Ramos (cell line): Measurements from ENCODE around the gene HDGFL3.
"Not testable (repeated sequence)": the region's sequence is repeated elsewhere in the genome, so short reads cannot be mapped to it uniquely, and the experiment has no call there.

Source experiments
- in situ Hi-C: fragments of 300-500 bp; cut with MboI; formaldehyde crosslinking; loops from one replicate; pipeline ENCODE4 v1.14.3; 2022; ENCODE audit warnings: low sequenced_read_pairs; ENCODE audit not compliant: unreplicated experiment

HDGFL3 gene

DNA sequence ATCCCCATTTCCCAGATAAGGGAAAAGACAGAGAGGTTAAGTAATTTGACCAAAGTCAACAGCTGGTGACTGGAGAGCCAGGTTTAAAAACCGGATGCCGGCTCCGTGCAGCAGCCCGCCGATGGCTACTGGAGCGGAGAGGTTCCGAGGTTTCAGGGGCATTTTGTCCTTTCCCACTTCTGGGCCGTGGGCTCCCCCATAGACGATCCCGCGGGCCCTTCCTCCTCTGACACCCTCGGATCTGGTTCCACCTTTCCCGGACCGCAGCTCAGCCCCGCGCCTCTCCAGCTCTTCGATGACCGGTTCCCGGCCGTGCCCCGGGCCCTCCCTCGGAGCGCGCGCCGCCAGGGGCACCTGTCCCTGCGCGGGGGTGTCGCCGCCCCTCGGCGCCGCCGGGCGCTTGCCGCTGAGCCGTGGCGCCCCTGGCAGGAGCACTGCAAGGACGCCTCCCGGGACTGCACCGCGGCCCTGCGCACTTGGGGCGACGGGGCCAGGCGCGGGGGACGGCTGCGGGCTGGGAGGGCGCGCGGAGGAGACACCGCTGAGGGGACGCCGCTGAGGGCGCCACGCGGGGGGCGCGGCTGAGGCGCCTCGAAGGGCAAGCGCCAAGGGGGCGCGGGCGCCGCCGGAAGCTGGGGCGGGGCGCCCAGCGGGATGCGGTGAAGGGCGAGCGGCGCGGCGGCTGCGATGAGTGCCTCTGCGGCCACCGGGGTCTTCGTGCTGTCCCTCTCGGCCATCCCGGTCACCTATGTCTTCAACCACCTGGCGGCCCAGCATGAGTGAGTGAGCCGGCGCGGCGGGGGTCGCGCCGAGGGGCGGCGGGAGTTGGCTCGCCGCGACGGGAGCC is 100.4 kb downstream of the HDGFL3 start, which contains the start of gene TM6SF1:
Gene TM6SF1 (plus strand): TSS at position 652 of the 847 bp plus-strand sequence. CDS start 36 bp downstream, at position 688.
- in situ Hi-C loops = no loop called here

DNA sequence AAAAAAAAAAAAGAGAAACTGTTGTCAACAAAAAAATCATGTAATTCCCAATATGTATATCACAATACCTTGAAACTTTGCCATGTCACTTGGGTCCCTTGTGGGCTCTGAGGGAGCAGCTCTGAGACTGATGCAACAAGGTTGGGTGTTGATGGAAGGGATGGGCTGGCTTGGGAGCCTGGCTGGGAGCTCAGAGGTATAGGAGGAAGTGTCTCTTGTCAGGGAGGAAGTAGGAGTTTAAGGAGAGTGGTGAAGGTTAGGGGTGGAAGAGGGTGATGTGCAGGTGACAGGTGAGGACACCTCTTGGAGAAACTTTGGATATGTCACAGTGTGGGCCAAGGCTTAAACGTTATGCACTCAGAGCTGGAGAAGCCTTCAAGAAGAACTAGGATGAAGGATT is 102.2 kb downstream of the HDGFL3 start:
- in situ Hi-C loops = no loop called here

DNA sequence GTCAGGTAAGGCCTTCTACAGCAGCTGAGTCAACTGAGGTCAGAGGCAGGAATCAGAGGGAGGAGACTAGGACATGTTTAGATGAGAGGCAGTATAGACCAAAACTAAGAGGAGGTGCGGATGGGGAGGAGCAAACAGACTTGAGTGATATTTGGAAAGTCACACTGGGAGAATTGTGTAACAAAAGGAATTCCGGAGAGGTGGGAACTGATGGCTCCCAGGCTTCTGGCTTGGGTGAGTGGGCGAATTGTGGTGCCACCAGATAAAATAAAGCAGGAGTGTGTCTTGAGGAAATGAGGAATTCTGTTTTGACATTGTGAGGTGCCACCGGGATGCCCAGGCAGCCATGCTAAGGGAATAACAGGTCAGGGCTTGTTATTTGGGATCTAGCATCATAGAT is 103.5 kb downstream of the HDGFL3 start:
- in situ Hi-C loops = no loop called here

DNA sequence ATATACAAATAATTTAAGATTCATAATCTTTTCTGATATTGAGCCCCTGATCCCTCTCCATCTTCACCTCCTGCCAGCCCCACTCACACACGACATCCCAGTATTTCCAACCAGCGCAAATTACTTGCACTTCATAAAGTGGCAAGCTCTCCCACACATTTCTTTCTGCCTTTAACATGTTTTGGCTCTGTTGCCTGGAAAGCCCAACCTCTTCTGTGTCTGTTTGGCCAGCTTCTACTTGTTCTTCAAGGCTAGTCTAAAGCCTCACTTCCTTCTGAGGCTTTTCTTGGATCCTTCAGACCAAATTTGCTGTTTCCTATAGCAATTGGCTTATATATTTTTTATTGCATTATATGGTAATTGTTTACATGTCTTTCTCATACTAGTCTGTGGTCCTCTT is 105.3 kb downstream of the HDGFL3 start:
- in situ Hi-C loops = no loop called here

GRCh38 chr15:83100097-83100646 is 107.5 kb downstream of the HDGFL3 start:
- in situ Hi-C loops = no loop called here

DNA sequence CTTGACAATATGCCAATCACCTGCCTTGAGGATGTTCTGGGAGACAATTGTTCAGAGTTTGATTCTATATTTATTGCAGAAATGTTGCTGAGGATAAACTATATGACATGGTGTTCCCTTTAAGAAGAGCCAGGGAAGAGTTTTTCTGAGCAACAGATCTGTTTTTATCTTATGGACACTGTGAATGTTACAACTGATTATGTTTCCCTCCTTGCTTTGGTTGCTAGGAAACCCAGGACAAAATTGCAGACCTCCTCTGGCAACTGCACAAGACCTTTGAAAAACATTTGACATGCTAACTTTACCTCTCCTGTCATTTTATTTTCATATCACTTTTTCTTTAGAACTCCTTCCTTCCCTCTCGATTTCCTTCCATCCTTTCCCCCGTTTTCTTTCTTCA is 108.3 kb downstream of the HDGFL3 start:
- in situ Hi-C loops = no loop called here

- in situ Hi-C loops = no loop called here
Measured at GRCh38 chr15:83098079-83098478, 109.5 kb downstream of the HDGFL3 start.

- in situ Hi-C loops = no loop called here
Measured at GRCh38 chr15:83094583-83094982, 113.0 kb downstream of the HDGFL3 start.

- in situ Hi-C loops = no loop called here
Measured at GRCh38 chr15:83092309-83092976, 115.2 kb downstream of the HDGFL3 start.

DNA sequence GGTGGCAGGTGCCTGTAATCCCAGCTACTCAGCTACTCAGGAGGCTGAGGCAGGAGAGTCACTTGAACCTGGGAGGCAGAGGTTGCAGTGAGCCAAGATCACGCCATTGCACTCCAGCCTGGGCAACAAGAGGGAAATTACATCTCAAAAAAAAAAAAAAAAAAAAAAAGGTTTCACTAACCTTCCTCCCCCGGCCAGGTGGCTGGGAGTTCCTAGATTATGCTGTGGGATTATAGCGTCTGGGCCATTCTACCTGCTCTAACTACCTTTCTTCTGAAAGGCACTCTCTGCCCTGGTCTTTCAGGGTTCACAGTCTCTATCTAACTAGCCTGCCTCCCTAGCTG is 115.7 kb downstream of the HDGFL3 start:
- in situ Hi-C loops = not testable (repeated sequence)

GRCh38 chr15:83090465-83090864 is 117.2 kb downstream of the HDGFL3 start:
- in situ Hi-C loops = no loop called here

GRCh38 chr15:83088876-83089275 is 118.7 kb downstream of the HDGFL3 start:
- in situ Hi-C loops = no loop called here

GRCh38 chr15:83087576-83087975 is 120.0 kb downstream of the HDGFL3 start:
- in situ Hi-C loops = no loop called here

- in situ Hi-C loops = not testable (repeated sequence)
Measured at GRCh38 chr15:83085864-83086552, 121.6 kb downstream of the HDGFL3 start.

DNA sequence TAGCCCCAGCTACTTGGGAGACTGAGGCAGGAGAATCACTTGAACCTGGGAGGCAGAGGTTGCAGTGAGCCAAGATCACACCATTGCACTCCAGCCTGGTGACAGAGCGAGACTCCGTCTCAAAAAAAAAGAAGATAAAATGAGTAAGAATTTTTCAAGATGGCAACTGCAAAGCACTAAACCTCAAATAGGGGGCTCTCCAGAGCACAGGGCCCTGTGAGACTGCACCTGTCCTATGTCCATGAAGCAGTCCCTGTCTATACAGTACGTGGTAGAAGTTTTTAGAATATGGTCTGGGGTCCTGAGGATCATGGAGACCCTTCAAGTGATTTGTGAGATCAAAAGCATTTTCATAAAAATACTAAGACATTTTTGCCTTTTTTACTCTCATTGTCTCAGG is 122.2 kb downstream of the HDGFL3 start:
- in situ Hi-C loops = not testable (repeated sequence)

DNA sequence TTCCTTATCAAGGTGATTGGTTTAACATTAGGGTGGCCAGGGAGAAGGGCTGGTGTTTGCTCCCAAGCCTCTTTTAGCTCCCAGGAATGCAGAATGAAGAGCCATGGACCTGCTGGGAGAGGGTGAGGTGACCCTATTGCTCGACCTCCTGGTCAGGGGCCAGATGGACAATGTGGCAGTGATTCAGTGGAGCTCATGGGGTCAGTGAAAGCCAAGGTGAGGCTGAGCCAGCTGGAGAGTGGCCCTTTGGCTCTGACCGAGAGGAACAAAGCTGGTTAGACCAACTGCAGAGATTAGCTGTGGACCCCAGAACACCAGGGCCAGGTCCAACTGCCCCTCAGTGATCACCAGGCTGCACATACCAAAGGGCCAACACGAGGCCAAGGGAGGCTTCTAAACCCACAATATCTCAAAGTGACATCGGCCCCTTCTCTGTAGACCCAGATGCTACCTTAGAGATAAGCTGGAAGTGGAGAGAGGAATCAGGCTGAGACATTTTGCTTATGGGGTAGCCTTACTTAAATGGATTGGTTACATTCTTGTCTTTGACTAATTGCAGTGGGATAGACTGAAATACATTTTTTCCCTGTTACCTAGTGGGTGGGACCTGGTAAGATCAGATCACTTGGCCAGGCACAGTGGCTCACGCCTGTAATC is 124.8 kb downstream of the HDGFL3 start:
- in situ Hi-C loops = no loop called here

DNA sequence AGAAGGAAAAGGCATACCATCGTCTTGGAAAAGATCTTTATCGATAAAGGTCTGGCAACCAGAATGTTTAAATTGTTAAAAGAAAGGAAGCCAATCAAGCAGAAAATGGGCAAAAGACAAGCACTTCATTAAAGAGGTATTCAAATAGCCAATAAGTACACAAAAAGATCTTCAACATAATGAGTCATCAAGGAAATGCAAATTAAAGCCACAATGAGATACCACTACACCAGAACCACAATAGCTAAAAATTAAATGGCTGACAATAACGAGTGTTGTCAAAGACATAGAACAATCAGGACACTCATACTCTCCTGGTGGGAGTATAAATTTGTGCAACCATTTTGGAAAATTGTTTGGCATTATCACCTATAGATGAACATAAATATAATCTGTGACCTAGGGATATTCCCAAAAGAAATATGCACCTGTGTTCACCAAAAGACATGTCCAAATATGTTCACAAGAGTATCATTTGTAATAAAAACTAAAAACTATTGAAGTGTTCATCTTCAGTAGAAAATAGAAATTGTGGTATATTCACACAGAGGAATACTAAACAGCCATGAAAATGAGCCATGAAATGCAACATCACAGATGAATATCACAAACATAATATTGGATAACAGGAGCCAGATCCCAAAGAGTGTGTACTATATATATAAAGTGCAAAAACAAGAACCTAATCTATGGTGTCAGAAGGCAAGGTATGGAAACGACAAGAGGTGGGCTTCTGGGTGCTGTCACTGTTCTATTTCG is 126.2 kb downstream of the HDGFL3 start:
- in situ Hi-C loops = no loop called here

GRCh38 chr15:83078712-83079111 is 128.9 kb downstream of the HDGFL3 start:
- in situ Hi-C loops = no loop called here
